HG03442 (cell line): ENCODE data around the gene HIP1R.

Source experiments
- ATAC-seq: cut with Tn5 transposase; IDR thresholded peaks from one replicate; pipeline ENCODE4 v1.9.1; 2021; ENCODE audit warnings: mild to moderate bottlenecking, moderate library complexity; ENCODE audit not compliant: unreplicated experiment

HIP1R gene

DNA sequence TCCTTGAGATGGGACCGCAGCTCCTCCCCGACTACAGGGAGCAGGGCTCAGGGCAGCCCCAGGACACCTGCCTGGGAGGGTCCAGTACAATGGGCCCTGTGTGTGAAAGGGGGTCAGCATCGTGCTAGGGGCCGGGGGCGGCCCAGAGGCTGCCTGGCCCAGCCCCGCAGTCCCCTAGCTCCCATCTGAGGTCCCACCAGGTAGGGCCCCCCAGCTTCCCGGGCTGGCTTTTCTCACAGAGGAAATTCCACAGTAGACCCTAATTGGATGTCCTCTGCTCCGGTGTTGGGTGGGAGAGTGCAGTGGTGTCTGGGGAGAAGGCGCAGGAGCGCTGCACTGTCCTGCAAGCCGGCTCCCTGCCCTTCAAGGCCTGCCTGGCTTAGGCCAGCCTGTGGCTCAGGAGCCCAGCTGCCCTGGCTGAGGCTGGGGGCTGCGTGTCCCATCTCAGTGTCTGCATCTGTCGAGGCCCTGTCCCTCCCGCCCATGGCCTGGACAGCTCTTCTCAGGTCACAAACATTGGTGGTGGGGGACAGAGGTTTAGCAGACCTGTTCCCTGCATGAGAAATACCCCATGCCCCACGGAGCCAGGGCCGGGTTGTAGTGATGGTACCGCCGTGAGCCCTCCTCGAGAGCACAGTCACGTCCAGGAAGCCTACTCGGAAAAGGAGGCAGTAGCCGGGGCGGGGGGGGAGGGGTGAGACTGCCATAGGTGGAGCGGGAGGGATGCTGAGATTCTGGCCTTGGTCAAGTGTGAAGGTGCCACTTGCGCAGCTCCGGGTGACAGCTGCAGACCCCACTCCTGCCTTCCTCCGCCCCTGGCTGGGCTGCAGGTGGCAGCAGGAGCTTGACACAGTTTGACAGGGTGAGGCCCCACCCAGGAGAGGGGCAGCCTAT lies 11.6 kb downstream of the HIP1R start:
- ATAC-seq: no peak

DNA sequence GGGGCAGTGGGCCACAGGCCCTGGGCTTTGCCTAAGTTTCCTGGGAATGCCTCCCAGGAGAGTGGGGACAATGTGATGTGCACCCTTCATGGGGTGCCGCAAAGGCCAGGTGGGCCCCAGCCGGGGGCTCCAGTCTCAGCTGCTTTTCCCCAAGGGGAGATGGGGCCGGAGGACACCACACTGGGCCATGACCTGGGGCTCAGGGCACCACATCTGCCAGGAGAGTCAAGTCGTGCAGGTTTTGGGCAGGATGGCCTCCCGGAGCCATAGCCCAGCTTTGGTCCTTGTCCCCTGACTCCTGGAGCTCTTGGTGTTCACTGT lies 12.2 kb downstream of the HIP1R start:
- ATAC-seq: no peak

DNA sequence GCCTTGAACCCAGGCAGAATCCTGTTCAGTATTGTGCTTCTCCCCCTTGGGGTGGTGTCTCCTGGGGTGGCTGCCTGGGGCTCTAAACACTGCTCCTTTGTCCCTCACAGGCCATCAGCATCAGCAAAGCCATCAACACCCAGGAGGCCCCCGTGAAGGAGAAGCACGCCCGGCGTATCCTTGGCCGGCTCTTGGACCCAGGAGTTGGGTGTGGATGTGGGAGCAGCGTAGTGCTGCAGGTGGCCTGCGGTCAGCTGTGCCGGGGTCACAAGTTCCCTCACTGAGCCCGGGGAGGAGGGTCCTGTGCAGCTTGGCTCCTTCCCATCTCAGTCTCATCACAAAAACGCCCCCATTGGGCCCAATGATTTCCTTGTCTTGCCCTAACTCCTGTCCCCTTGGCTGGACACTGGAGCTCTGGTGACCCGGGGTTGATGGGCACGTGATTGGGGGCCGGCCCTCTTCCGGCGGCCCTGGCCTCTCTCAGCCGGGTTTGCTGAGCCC lies 12.7 kb downstream of the HIP1R start:
- no peak for ATAC-seq

- ATAC-seq: no peak
Observed at GRCh38 chr12:122848471-122849351, 13.5 kb downstream of the HIP1R start.

DNA sequence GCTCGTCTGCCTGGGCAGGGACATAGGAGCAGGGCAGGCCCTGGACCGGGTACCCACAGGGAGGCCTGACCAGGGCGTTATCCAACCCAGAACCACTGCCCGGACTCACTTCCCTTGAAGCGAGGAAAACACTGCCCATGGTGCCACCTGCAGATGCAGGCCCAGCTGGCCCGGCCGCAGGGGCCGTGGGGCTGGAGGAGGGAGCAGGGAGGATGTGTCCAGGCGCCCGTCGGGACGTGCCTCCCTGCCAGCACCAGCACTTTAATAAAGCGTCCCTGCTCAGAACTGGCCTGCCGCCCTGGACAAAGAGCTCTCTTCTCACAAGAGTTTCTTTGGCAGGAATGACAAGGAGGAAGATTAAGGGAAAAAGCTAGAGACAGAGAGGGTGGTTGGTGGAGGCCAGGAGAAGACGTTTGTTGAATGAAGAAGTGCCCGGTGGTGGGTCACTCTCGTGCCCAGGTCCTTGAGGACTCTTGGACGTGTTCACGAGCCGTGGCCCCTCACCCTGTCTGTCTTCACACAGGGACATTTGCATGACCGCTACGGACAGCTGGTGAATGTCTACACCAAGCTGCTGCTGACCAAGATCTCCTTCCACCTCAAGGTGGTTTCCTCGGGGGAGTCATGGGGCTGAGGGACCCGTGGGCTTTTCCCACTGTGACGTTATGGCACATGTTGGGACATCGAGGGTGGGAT lies 14.2 kb downstream of the HIP1R start:
- no peak for ATAC-seq

DNA sequence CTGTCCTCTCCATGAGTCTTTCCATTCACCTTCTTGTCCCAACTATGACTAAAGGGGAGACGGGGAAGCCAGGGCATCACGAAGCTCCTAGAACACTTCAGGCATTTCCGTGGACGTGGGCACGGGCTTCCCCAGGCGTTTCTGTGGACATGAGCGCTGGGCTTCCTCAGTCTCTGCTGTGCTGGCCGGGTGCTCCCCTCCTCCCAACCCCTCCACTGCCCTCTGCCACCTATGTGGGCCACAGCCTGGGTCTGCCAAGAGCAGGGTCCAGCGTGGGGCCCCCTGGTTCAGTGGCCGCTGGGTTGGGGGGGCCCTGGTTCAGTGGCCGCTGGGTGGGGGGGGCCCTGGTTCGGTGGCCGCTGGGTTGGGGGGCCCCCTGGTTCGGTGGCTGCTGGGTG lies 14.8 kb downstream of the HIP1R start:
- ATAC-seq: no peak

GRCh38 chr12:122850695-122851350 lies 15.6 kb downstream of the HIP1R start:
- ATAC-seq: no peak

- ATAC-seq: no peak
Observed at GRCh38 chr12:122851820-122852219, 16.6 kb downstream of the HIP1R start.

DNA sequence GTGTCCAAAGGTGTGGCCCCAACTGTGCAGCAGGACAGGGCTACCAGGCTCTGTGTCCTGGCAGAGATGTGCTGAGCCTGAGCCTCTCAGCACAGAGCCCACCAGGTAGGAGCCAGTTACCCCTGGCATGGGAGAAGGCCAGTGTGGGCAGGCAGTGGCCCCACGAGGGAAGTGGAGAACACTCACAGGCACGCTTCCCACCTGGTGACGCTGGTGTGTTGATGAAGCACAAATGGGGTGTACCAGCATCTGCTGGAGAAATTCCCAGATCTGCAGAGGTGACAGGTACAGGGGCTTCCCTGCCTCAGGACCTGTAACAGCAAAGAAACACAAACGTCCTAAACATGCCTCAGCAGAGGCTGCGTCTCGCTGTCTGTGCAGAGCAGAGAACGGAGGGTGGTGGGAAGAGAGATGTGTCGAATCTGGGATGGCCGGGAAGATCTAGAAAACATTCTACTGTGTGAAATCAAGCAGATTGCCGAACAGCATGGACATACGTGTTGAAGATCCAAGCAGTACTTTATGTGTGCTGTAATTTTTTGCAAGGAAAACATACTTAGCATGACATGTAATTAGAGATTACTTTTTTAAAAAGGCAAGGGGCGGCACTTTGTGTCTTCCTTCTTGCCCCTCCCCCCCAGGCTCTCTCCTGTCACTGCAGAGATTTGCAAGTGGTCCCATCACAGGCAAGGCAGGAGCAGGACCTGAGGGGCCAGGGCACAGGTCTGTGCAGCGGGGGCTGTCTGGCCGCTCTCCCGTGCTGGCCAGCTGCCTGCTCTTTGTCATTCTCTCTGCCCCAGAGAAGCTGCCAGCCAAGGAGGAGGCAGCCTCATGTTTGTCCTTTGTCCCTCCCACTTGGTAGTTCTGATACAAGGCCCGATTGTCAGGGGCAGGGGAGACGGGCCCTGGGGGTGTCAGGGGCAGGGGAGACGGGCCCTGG lies 17.3 kb downstream of the HIP1R start:
- no peak for ATAC-seq

- ATAC-seq: no peak
Observed at GRCh38 chr12:122853582-122854245, 18.5 kb downstream of the HIP1R start.

GRCh38 chr12:122854554-122854953 lies 19.3 kb downstream of the HIP1R start:
- ATAC-seq: no peak

- ATAC-seq: no peak
Observed at GRCh38 chr12:122855071-122855829, 20.0 kb downstream of the HIP1R start.

- ATAC-seq: no peak
Observed at GRCh38 chr12:122855928-122856831, 20.9 kb downstream of the HIP1R start.

- ATAC-seq: no peak
Observed at GRCh38 chr12:122856999-122857671, 21.9 kb downstream of the HIP1R start.

- ATAC-seq: no peak
Observed at GRCh38 chr12:122858171-122858570, 22.9 kb downstream of the HIP1R start.

GRCh38 chr12:122858591-122859302 lies 23.5 kb downstream of the HIP1R start:
- ATAC-seq: no peak
